ENCODE results near the gene PIP4K2B.

PIP4K2B gene

DNA sequence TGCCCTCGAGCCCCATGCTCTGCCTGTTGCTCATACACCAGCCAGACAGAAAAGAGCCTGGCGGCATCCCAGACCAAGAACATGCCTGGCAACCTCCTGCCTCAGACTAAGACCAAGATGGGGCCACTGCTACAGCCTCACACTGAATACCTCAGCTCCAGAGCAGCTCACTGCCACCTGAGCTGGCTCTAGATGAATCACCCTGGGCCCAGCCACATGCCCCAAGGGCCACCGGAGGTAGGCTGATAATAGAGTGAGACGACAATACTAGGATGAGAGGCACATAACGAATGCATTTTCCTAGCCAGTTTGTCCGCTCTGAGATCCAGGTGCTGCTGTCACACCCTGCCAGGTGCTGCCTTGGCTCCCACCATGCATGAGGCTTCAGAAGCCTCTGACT is 13.0 kb downstream of the PIP4K2B start:
- in situ Hi-C loops (cut with HindIII; ENCODE audit: low pct_ligation_motif_present, low sequenced_read_pairs): no loop called here
- H3K27me3 ChIP-seq (replicated peaks): no peaks in the 10 kb centered on the region
- H3K4me3 ChIP-seq (ENCODE audit: low read depth, low read length): no peak overlapping the region
- TF ChIP-seq, protein P1, sequence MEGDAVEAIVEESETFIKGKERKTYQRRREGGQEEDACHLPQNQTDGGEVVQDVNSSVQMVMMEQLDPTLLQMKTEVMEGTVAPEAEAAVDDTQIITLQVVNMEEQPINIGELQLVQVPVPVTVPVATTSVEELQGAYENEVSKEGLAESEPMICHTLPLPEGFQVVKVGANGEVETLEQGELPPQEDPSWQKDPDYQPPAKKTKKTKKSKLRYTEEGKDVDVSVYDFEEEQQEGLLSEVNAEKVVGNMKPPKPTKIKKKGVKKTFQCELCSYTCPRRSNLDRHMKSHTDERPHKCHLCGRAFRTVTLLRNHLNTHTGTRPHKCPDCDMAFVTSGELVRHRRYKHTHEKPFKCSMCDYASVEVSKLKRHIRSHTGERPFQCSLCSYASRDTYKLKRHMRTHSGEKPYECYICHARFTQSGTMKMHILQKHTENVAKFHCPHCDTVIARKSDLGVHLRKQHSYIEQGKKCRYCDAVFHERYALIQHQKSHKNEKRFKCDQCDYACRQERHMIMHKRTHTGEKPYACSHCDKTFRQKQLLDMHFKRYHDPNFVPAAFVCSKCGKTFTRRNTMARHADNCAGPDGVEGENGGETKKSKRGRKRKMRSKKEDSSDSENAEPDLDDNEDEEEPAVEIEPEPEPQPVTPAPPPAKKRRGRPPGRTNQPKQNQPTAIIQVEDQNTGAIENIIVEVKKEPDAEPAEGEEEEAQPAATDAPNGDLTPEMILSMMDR (IDR thresholded peaks at IDR 0.05; ENCODE audit: low read depth, low read length, missing control alignments): no peak
- peaks cover 40% of the 10 kb centered on the region for H3K36me3 ChIP-seq (replicated peaks)
- DNase-seq: no peak
- H3K27ac ChIP-seq: no peak overlapping the region

DNA sequence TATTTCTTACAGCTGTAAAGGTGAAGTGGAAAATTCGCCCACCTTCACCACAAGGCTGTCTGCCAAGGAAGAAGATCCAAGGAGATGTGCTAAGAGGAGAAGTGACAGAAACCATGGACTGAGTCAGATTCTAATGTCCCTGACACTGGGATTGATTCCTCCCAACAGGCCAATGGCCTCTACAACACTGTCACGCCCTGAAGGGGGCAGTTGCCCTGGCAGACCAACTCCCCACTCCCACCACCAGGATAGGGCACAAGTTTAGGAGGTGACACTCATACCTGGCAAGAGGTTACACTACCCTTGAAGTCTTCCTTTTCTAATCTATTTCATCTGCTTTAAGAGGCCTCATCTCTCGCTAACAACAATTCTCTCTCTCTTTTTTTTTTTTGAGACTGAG is 16.1 kb downstream of the PIP4K2B start:
- H3K36me3 ChIP-seq (replicated peaks): peaks cover 69% of the 10 kb centered on the region
- DNase-seq: no peak
- no peaks in the 10 kb centered on the region for H3K27me3 ChIP-seq (replicated peaks)
- in situ Hi-C loops (cut with HindIII; ENCODE audit: low pct_ligation_motif_present, low sequenced_read_pairs): no loop called here
- no peak overlapping the region for H3K27ac ChIP-seq
- H3K4me3 ChIP-seq (ENCODE audit: low read depth, low read length): no peak overlapping the region
- TF ChIP-seq, protein P1 (IDR thresholded peaks at IDR 0.05; ENCODE audit: low read depth, low read length, missing control alignments): peak; percentile 3

DNA sequence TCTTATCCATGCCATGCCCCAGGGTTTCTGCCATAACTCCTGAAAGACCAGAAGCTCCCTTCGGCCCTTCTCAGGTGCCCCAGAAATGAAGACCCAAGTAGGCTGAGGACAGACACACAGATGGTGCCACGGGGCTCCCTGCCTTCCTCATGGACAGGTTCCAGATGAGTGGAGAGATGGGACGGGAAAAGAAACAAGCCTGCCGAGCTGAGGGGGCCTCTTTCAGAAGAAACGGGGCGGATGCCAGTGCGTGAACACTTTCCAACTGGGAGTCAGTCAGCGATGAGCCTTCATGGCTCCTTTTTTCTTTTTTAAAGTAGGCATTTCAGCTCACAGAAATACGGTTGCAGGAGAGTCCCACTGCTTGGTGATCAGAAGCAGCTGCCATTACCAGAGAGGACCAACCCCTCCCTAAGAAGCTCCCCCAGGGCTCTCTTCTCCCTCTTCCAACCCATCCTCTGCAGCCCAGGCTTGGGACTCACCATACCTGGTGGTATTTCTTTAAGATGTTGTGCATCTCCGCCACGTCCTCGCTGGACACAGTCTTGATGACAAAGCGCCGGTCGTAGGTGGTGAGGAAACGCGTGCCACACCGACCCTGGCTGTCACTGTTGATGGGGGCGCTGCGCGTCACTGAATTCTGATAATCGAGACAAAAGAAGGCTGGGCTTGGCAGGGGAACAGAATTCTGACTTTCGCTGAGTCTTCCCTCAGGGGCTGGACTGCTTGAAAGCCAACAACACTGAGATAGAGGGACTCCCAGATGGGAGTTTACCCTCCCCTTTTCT is 19.2 kb downstream of the PIP4K2B start:
- Histone ChIP-seq H3K4me3 (ENCODE audit: low read depth, low read length) (no peak overlapping the region), H3K27me3 (replicated peaks) (no peaks in the 10 kb centered on the region), H3K36me3 (replicated peaks) (peaks cover 81% of the 10 kb centered on the region), H3K27ac (no peak overlapping the region)
- TF ChIP-seq, protein P1 (IDR thresholded peaks at IDR 0.05; ENCODE audit: low read depth, low read length, missing control alignments): no peak
- DNase-seq: no peak
- in situ Hi-C loops (cut with HindIII; ENCODE audit: low pct_ligation_motif_present, low sequenced_read_pairs): no loop called here

DNA sequence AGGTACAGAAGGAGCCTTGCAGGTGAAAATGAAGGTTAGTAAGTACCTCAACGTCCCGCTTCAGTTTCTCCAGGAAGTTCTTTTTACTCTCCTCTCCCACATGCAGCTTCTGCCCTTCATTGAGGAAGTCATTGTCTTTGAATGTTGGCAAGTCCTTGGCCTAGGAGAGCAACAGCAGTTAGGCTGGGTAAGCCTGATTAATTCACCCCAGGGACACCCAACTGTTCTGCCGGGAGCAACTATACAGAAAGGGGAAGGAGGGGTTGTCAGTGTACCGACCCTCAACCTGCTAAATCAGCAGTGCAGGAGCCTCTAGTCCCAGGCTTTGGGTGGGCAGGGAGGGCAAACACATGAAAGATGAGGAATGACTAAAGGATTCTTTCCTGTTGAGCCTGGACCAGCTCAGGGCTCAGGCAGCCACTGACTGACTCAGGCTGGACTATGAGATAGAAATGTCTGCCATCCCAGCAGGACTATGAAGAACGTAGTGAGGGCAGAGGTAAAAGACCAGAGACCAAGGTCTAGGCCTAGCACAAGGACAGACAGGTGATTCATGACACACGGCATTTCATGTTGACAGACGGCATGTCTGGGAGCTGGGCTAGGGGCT is 21.6 kb downstream of the PIP4K2B start:
- TF ChIP-seq, protein P1 (IDR thresholded peaks at IDR 0.05; ENCODE audit: low read depth, low read length, missing control alignments): no peak
- Histone ChIP-seq H3K36me3 (replicated peaks) (peaks cover 80% of the 10 kb centered on the region), H3K4me3 (ENCODE audit: low read depth, low read length) (no peak overlapping the region), H3K27ac (no peak overlapping the region), H3K27me3 (replicated peaks) (no peaks in the 10 kb centered on the region)
- in situ Hi-C loops (cut with HindIII; ENCODE audit: low pct_ligation_motif_present, low sequenced_read_pairs): no loop called here
- DNase-seq: no peak

DNA sequence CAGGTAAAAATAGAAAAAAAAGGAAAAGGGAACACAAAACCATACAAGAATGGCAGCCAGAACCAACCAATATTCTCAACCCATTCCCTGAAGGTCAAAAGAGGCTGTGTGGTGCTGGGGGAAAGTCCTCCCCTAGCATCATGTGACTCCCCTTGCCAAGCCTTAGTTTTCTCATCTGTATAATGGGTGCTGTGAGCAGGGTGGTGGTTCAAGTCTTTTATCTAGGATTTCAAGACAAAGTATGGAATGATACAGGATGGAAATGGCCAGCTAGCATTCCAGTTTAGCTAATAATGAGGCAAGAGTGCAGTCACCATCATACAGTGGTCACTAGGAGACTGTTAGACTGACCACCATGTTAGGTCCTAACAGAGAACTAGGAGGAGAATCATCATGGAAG is 26.1 kb downstream of the PIP4K2B start:
- DNase-seq: no peak
- Histone ChIP-seq H3K27ac (no peak overlapping the region), H3K4me3 (ENCODE audit: low read depth, low read length) (no peak overlapping the region), H3K36me3 (replicated peaks) (peaks cover 73% of the 10 kb centered on the region), H3K27me3 (replicated peaks) (no peaks in the 10 kb centered on the region)
- TF ChIP-seq, protein P1 (IDR thresholded peaks at IDR 0.05; ENCODE audit: low read depth, low read length, missing control alignments): no peak
- in situ Hi-C loops (cut with HindIII; ENCODE audit: low pct_ligation_motif_present, low sequenced_read_pairs): no loop called here

Measured in brain microvascular endothelial cell (primary cell).